CD4-positive, alpha-beta T cell treated with Interleukin-1 beta for 1 hour (primary cell): ENCODE results near the gene ARHGEF26.
A peak's percentile ranks its signal among the peaks of the same experiment; 100 is the strongest.

Source experiments
- DNase-seq, 2 donors: peaks; one replicate each; pipeline ENCODE4 v3.0.0-alpha.2; 2020 to 2022

Gene ARHGEF26

GRCh38 chr3:154115332-154115731 is 5.9 kb upstream of the ARHGEF26 start:
- DNase-seq: no peak

GRCh38 chr3:154119951-154120350 is 1.2 kb upstream of the ARHGEF26 start:
- no peak for DNase-seq

DNA sequence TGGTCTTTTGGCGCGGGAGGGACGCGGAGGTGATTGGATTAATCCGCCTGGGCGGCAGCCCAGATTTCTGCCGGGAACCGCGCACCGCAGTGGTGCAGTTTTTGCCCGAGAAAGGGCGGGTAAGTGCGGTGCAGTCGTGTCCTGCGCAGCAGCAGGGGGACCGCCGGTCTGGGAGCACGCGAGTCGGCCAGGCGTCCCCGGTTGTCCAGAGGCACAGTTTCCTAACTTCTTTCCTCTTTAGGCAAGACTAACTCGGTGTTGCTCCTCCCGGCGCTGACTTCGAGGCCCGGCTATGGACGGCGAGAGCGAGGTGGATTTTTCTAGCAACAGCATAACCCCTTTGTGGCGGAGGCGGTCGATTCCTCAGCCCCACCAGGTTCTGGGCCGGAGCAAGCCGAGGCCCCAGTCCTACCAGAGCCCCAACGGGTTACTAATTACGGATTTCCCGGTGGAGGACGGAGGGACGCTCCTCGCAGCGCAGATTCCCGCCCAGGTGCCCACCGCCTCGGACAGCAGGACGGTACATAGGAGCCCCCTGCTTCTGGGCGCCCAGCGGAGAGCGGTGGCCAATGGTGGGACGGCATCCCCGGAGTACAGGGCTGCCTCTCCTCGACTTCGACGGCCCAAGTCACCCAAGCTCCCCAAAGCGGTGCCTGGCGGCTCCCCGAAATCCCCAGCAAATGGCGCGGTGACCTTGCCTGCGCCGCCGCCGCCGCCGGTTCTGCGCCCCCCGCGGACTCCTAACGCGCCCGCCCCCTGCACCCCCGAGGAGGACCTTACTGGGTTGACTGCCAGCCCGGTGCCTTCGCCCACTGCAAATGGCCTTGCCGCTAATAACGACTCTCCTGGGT is 736 bp downstream of the ARHGEF26 start:
- peak in 1 of 2 donors; percentile 3 for DNase-seq

DNA sequence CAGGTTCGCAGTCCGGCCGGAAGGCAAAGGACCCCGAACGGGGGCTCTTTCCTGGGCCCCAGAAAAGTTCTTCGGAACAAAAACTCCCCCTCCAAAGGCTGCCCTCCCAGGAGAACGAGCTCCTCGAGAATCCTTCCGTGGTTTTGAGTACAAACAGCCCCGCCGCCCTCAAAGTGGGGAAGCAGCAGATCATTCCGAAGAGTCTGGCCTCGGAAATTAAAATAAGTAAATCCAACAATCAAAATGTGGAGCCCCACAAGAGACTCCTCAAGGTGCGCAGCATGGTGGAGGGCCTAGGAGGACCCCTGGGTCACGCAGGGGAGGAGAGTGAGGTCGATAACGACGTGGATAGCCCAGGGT is 1.3 kb downstream of the ARHGEF26 start:
- DNase-seq: no peak

- DNase-seq: no peak
Observed at GRCh38 chr3:154122912-154123559, 1.8 kb downstream of the ARHGEF26 start.

GRCh38 chr3:154123906-154124305 is 2.7 kb downstream of the ARHGEF26 start:
- DNase-seq: no peak

GRCh38 chr3:154125378-154126030 is 4.3 kb downstream of the ARHGEF26 start:
- DNase-seq: no peak

DNA sequence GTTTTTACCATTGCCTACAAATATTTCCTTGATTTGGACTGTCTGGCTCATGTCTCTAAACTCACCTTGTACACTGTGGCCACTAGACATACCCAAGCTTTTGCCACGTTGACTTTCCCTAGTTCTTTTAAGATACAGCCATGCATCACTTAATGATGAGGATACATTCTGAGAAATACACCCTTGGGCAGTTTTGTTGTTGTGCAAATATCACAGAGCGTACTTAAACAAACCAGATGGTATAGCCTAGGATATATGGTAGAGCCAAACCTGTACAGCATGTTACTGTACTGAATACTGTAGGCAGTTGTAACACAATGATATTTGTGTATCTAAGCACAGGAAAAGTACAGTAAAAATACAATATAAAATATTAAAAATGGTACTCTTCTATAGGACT is 5.5 kb downstream of the ARHGEF26 start:
- DNase-seq: no peak

DNA sequence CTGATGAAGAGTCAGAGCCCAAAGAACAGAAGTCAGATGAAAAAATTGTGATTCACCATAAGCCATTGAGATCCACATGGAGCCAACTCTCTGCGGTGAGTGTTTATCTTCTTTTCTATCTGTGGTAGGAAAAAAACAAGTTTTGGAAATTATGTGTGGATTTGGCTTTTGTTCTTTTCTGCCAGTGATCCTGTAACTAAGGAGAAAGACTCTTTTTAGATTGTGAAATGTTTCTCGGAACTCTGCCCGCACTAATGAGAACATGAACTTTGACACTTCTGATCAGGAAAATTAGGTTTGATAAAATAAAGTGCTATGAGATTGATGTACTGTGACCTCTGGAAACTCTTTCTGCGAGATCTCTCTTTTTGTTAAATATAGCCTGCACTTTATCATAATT is 8.4 kb downstream of the ARHGEF26 start:
- DNase-seq: no peak

- DNase-seq: no peak
Observed at GRCh38 chr3:154130540-154130939, 9.3 kb downstream of the ARHGEF26 start.

DNA sequence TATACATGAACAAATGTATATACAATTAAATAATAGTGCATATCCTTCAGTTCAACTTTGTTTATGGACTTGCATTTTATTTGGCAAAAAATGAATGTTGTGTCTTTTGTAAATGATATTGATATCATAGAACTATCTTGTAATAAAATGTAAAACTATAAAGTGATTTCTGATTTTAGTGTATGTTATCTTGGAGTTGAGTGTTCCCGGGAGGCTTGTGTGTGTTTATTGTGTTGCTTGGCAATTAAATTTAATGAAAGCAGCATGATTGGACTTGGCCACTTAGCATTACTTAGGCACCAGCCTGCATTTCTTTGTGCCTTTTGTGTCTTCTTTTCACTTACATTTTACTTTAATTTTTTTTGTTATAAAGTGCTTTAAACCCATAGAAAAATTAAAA is 10.6 kb downstream of the ARHGEF26 start:
- no peak for DNase-seq

DNA sequence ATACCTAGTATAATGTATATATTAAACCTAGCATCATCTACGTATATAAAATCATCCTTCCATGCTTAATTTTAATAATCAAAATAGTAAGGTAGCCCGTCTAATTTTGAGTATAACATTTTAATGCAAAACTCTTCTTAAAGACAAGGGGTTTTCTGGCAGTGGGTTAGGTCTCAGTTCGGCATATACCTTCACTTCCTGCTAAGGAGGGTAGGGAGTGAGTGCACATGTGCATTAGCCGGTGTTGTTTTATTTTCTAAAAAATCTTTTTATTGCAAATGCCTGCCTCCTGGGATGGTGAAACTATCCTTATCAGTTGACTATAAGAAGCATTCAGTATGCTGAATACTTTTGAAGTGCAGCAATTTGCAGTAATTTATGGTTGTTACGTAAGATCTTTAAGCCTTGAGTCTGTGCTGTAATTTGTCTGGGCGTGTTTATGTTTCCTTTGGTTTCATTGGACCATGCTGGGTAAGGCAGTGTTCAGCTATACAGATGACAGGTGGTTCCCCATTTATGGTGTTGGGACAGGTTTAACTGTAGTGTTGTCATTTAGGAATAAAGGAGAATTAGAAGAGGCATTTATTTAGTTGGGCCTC is 11.7 kb downstream of the ARHGEF26 start:
- no peak for DNase-seq

DNA sequence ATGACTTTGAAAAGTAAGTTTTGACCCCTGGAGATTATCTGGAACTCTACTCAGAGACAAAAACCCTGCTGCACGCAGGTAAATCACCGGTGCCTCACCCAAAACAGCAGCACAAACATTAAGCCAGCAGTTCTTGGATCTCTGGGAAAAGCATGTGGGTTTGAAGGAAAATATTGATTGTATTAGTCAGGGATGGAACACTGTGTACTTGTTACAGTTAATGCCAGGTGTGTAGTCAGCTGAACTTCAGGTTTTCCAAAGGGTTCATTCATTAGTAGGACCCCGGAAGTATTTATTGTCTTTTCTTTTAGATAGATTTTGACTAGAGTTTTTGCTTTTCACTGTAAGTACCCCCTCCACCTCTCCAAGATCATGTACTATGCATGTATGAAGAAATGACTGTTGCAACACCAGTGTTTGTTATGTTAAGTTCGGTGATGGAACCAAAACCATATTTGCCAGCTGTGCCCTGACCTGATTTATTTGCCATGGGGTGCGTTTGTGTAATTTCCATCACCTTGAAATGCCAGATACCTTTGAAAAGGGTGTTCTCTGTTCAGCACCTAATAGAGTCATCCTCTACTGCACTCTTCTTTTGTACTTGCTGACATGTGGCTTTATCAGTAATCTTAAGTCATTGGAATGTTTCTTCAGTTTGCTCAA is 14.5 kb downstream of the ARHGEF26 start:
- DNase-seq: no peak

GRCh38 chr3:154137036-154137435 is 15.8 kb downstream of the ARHGEF26 start:
- DNase-seq: no peak

DNA sequence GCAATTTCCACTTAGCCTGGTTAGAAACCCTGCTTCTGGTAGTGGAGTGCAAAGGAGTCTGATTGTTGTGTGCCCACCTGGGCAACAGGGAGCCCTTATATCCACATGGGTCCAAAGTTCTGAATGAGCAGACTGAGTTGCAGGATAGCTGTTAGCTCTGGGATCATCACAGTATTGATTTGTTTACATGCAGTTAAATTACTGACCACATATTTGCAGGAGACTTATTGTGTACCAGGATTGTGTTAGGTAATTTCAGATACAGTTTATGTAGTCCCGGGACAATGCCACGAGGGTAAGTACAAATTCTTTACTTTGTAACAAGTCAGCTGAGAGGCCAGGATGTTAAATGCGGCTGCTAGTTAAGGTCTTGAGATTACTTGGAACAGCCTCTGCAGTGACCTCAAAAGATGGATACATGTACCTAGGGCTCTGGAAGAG is 18.8 kb downstream of the ARHGEF26 start:
- DNase-seq: no peak

DNA sequence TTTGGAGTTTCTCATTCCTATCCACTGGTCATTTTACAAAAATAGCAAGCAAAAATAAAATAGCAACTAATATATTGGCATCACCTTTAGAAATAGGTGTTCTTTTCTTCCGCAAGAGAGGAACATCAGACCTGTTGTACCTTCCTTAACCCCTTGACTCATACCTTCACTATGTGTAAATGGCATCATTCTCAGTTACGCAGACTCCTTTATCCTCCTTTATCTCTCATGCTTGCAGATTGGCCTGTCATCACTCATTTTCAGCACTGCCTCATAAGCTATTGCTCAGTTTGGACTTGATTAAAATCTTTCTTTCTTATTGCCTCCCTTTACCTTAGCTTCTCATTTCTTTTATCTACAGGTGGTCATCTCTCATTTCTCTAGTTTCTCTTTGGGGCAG is 21.4 kb downstream of the ARHGEF26 start:
- DNase-seq: no peak

- DNase-seq: no peak
Observed at GRCh38 chr3:154143873-154144272, 22.7 kb downstream of the ARHGEF26 start.

DNA sequence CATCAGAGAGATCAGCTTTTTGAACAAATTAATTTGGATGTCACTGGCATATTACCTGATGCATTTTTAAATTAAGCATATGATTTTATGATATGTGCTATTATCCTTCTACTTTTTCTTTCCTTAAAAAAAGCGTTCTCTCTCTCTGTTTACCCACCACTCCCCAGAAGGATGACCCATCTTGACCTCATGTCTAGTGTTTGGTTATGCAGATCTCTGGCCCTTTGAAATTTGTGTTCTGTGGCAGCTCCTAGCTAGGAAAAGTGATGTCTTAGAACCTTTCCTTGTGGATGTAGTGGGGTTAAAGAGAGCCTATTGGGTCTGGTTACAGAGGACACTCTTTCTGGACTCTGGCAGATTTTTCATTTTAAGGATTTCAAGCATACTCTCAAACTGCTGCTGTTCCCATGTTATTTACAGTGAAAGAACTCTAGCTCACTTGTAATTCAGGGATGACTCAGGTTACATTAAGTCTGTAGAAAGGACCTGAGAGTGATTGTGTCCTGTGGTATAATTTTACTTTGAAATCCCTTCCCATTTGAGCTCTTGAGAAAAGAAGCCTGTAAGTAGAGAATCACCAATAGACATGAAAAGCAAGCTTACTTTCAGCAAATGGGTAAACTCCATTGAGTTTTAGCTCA is 23.8 kb downstream of the ARHGEF26 start:
- no peak for DNase-seq

DNA sequence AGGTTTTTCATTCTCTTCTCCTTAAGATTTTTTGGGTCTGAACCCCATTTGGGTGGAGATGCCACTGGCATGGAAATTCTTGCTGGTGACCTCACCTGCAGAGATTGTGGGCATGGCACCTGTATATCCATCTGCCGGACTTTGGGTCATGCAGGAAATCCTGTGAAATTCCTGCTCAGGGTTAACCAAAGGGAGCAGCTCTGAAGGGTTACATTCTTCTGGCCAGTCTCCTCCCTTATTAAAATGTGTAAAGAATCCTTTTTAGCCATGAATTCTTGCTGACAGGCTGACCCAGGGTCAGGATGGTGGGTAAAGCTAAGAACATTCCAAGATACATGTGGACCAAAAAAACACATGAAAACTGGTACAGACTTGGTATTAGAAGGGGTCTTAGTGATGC is 27.4 kb downstream of the ARHGEF26 start:
- no peak for DNase-seq

GRCh38 chr3:154149286-154149685 is 28.1 kb downstream of the ARHGEF26 start:
- DNase-seq: no peak

- DNase-seq: no peak
Observed at GRCh38 chr3:154151969-154152368, 30.8 kb downstream of the ARHGEF26 start.

GRCh38 chr3:154152741-154153140 is 31.6 kb downstream of the ARHGEF26 start:
- DNase-seq: no peak

GRCh38 chr3:154156530-154156929 is 35.3 kb downstream of the ARHGEF26 start:
- no peak for DNase-seq
